SKM-1 treated with dmso at 0.1 percent for 144 hours (cell line): ENCODE results near the gene KNSTRN.

Source experiments
- DNase-seq: peaks from one replicate; lab custom pipeline; 2025; ENCODE audit not compliant: unreplicated experiment; lab: John Stamatoyannopoulos, UW

Gene KNSTRN

DNA sequence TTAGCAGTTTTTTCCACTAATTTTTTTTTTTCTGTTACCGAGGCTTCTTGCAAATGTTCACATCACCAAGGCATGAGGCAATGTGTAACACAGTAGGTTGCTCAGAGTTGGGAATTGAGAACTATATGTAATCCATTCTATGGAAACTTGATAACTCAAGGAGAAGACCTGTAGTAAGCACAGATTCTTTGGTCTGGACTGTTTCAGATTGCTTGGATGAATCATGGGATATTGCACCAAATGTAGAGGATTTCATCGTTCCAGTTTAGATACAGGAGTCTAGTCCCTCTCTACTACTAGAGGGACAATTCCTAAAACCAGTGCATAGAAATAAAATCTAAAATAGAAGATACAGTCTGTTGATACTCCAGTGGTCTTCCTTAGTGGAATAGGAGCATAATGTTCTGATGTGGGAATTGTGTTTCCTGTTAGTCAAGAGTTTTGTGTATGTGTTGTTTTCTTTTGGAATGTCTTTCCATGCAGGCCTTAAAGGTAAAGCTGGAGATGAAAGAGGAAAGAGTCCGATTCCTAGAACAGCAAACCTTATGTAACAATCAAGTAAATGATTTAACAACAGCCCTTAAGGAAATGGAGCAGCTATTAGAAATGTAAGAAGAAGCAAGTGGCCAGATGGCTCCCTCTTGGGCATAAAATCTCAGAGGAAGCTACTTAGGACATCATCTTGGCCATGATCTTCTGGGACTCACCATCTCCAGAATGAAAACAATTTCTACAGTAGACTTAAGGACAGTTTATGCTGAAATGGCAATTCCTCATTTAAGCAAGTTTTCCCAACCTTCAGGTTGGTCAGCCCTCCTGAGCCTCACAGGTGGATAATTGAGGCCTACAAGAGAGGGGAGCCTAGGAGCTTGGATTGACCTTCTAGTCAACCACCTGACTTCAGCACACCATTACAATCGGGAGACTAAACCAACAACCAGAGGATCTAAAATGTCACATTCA is 10.7 kb downstream of the KNSTRN start:
- DNase-seq = no peak

DNA sequence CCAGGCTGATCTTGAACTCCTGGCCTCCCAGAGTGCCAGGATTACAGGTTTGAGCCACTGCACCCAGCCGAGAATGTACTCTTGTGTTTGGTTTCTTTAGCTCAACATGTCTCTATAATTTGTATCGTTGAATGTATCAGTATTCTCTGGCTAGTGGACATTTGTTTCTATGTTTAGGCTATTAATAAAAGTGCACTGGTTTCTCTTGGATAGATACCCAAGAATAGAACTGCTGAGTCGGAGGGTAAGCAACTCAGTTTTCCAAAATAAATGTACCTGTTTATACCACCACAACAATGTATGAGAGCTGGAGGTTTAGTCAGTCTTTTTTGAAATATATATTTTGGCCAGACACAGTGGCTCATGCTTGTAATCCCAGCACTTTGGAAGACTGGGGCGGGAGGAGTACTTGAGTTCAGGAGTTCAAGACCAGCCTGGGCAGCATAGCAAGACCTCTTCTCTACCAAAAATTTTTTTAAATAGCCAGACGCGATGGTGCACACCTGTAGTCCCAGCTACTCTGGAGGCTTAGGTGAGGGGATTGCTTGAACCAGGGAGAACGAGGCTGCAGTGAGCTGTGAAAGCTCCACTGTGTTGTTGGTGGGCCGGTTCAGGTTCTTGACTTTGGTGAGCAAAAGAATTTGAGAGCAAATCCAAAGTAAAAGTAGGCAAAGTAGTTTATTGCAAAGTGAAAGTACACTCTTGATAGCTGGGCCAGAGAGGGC is 15.3 kb downstream of the KNSTRN start:
- no peak for DNase-seq

DNA sequence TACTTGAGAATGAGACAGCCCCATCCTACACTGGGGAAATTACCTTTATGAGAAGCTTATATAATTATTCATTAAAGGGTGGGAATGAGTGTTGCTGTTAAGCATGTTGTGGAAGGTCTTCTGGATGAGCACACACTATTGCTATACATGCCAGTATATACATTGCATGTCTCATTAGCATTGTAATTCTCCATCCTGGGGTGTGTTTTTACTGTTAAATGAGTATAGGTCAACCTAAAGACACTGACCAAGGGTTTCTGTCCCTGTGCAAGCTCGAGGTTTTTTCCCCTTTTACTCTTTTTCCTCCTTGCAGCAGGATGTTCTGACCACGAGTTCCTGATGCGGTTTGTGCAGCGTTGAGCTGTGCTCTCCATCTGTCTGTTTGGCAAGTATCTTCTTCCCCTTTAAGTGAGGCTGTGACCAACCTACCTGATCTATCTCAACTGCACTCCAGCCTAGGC is 15.9 kb downstream of the KNSTRN start:
- DNase-seq = peak; percentile 94

DNA sequence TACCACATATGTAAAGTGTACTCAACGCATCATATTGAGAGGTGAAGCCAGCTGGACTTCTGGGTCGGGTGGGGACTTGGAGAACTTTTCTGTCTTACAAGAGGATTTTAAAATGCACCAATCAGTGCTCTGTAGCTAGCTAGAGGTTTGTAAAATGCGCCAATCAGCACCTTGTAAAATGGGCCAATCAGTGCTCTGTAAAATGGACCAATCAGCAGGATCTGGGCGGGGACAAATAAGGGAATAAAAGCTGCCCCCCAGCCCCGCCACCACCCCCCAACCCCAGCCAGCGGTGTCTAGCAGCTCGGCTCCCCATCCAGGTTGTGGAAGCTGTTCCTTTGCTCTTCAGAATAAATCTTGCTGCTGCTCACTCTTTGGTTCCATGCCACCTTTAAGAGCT is 16.8 kb downstream of the KNSTRN start:
- DNase-seq = no peak

DNA sequence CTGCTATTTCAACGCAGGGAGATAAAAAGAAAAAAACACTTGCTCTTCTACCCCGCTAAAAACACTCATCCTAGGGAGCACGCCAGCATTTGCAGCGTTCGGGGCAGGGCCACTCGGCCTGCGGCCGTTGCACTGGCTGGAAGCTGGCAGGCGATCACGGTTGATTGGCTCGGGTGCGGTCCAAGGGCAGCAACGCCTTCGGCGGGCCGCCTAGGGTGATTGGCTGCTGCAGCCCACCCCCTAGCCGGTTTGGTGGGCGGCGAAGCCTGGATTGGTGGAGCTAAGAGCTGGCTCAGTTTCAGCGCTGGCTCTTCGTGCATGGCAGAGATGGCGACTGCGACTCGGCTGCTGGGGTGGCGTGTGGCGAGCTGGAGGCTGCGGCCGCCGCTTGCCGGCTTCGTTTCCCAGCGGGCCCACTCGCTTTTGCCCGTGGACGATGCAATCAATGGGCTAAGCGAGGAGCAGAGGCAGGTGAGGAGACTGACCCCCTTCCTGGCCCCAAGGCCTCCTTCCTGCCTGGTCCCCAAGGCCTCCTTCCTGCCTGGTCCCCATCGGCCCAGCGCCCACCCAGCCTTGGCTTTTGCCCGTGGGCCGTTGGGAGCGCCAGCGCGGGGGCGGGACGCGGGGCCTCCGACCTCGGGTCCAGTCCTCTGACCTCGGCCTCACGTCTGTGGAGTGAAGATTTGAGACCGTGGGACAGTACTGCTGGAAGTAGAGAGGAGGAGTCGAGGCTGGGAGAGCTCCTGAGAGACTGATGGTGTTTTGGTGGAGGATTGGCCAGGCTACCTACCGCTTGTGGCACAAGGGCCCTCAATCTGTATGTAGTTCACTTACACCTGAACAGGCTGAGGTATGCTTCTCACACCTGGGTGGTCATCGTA is 23.2 kb downstream of the KNSTRN start, which contains the start of gene IVD:
Gene IVD (plus strand): TSS at position 295 of the 881 bp plus-strand sequence. CDS start 33 bp downstream, at position 328.
- peak; percentile 73 for DNase-seq

DNA sequence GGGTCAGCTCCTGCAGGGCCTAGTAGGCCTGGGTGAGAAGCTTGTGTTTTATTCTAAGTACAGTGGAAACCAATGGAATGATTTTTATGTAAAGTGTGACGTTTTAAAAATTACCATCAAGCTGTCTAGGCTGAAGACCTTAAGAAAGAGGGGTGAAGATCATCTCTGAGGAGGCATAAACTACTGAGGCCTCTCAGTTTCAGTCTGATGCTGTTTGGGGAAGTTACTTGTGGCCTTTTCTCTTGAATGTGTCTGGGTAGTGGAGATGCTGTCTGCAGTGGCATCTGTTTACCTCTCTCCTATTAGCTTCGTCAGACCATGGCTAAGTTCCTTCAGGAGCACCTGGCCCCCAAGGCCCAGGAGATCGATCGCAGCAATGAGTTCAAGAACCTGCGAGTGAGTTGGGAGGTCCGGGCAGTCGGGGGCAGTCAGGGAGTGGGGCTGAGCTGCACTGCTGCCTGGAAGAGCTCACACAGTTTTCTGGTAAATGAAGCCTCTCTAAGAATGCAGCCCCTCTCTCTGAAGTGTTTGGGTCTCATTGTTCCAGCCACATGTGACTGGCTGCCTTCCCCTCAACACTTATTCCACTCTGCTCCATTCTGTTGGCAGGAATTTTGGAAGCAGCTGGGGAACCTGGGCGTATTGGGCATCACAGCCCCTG is 24.9 kb downstream of the KNSTRN start:
- DNase-seq = no peak

DNA sequence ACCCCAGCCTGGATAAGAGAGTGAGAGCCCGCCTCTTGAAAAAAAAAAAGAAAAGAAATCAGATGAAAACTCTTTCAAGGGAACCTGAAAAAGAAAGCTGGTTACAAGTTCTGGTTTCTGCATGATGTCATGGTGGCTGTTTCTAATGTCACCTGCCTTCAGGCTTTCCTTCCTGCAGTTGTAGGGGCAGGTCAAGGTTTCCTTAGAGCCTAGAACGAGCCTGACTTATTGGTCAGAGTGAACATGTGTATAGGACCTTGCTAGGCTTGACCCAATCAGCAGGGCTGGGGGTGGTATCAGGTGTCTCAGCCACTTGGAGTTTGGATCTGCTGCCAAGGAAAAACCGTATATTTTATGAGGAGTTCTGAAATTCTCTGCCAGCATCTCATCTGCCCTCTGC is 26.8 kb downstream of the KNSTRN start:
- DNase-seq = no peak

DNA sequence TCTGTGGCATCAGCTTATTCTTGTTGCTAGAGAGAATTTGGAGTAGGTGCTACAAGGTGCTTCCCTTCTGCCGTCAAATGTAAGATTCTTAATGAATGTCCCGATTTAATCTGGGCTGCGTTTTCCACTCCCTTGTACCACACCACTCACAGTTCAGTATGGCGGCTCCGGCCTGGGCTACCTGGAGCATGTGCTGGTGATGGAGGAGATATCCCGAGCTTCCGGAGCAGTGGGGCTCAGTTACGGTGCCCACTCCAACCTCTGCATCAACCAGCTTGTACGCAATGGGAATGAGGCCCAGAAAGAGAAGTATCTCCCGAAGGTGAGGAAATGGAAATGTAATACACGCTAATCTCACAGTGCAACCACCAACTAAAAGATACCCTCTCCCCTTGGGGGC is 28.0 kb downstream of the KNSTRN start:
- no peak for DNase-seq

DNA sequence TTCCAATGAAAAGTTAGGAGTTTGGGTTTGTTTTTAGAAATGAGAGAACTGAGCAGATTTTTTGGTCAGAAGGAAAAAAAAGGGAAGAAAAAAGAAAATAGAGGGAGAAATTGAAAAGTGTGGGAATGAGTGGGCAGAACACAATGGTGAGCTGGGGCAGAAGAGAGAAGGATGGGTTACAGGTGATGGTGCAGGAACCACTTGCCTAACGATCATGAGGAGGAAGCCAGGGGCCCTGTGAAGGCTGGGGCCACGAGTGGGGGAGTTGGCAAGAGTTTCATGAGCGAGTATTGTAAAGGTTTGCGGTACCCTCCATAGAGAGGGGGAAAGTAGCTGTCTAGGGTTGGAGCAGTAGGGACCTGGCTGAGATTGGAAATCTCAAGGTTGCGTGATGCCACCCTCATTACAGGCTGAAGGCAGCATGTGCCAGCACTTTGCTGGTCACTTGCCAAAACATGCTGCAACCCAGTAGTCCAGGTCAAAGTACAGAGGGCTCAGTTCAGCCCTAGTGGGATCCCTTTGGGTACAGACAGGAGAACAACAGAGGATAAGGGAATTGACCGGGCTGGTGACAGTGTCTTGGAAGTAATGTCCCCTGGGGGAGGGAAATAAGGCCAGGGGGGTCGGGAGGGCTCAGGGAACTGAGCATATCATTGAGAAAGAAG is 29.7 kb downstream of the KNSTRN start:
- DNase-seq = no peak

DNA sequence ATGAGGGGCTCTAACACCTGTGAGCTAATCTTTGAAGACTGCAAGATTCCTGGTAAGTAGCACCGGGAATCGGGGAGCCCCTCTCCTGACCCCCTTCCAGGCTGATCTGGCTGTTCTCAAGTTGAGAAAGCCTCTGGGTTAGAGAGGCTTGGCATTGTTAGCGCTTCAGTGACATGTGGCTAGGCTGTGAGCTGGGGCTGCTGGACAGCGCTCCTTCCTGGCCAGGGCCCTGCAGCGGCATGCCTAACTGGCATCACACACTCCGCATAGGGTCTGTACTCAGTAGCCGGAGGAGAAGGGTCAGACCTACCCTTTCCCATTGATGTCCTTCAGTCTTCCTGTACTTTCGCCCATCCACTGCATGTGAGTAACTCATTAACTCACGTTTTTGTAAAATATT is 30.5 kb downstream of the KNSTRN start:
- no peak for DNase-seq

DNA sequence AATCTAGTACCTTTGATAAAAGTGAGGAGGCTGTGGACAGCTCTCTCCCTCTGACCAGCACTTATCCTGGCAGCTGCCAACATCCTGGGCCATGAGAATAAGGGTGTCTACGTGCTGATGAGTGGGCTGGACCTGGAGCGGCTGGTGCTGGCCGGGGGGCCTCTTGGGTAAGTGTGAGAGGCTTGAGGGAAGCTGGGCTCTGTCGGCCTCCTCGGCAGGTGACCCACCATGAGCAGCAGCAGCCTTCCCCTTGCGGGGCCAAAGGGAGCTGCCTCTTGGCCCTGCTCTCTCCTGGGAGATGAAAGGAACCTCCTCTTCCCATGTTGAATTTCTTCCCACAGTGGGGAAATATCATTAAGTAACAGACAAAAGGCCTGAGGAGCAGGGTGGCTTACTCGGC is 32.3 kb downstream of the KNSTRN start:
- DNase-seq = no peak

DNA sequence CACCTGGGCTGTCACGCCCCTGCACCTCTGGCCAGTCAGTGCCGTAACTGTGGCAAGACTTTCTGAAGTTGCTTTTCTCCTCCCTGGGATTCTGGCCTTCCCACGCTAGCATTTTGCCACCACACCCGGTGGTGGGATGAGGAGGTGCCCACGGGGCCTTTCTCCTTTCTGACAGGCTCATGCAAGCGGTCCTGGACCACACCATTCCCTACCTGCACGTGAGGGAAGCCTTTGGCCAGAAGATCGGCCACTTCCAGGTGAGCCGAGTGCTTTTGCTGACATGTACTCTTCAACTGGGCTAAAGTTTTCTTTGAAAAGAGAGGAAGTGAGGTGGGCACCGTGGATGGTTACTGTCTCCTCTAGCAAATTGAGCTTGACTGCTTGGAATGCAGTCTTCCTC is 32.7 kb downstream of the KNSTRN start:
- no peak for DNase-seq

DNA sequence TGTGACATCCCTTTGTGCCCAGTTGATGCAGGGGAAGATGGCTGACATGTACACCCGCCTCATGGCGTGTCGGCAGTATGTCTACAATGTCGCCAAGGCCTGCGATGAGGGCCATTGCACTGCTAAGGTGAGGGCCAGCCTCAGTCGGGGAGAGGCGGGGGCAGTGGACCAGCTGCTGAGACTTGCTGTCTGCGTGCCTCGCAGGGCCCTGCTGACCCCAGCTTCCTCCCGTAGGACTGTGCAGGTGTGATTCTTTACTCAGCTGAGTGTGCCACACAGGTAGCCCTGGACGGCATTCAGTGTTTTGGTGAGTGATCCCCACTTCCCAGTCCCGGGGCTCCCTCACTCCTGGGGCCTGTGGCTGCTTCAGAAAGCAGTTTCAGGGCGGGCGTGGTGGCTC is 33.5 kb downstream of the KNSTRN start:
- no peak for DNase-seq

DNA sequence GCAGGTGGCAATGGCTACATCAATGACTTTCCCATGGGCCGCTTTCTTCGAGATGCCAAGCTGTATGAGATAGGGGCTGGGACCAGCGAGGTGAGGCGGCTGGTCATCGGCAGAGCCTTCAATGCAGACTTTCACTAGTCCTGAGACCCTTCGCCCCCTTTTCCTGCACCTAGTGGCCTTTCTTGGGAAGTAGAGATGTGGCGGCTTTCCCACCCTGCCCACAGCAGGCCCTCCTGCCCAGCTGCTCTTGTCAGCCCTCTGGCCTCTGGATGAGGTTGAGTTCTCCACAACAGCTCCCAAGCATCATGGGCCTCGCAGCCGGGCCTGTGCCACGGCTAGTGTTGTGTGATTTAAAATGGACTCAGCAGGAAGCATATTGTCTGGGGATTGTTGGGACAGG is 35.6 kb downstream of the KNSTRN start:
- no peak for DNase-seq

DNA sequence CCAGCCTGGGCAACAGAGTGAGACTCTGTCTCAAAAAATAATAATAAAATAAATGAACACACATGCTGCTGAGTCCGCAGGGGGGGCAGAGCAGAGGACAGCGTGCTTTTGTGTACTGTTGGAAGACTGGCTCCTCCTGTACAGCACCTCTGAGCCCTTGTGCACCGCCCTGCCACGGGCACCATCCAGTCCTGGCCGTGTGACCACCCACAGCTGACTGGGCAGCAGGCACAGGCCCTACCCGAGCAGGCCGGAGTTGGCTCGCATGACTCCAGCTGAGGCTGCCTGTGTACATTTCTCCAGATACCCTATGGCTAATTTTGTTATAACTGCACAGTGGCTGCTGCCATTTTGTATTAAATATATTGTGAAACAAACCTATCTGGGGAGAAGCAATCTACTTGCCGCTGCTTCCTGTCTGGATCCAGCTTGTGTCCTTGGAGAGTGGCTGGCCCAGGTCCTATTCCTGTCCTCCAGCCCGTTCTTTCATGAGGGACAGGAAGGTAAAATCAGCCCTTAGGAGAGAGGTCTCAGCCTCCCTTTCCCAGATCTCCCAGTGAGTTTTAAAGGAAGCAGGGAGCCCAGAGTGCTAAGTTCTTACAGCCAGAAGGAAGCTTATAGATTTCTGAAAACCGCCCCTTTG is 37.7 kb downstream of the KNSTRN start:
- no peak for DNase-seq

DNA sequence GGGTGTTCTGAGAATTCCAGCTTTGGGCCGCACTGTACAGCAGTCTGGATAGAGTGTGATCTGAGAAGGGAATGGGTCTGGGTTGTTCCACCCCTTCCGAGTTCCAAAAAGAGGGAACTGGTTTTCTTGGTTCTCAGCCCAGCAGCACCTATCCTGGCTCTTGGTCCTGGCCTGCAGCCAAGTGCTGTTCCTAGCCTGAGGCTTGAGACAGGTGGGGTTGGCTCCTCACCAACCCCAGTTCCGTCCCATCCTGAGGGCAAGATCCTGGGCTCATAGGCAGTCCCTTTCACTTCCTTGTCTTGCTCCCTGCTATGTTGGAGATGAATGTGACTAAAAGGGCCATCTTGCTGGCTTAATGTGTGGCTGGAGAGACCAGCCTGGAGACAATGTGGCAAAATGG is 38.3 kb downstream of the KNSTRN start:
- DNase-seq = no peak

DNA sequence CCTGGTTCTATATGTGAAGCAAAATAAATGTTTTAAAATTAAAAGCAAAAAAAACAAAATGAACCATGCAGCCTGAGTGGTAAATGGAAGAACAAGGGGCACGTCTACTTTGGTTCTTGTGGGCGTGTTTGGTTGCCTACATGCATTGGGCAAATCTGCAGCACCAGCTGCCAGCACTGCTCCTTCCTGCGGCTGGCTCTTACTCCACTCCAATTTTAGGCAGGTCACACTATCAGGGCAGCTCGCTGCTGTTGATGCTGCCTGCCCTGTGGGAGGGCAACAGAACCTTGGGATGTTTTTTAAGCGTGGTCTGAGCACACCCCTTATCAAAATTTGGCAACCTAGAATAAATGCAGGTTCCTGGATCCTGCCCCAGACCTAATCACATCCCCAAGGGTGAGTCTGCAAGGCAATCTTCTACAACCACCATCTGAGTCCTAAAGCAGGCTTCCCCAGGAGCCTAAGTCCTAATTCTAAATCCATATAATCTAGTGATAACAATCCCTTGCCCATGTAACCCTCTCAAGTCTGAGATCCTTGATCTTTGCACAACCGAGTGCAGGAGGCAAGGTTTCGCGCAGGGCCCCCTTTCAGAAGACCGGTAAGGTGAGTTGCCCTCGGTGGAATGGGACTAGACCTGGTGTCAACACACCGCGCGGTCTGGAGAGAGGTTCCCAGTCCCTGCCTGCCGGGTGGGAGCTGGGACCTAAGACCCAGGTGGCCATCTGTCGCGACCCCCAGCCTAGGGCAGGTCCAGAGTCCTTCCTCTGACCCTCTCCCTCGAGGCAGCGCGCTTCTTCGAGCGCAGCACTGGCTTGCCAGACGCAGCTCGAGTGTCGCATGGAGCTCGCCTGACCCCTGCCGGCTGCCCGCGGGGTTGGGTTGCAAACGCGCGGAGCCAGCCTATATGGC is 39.0 kb downstream of the KNSTRN start:
- DNase-seq = peak; percentile 30

DNA sequence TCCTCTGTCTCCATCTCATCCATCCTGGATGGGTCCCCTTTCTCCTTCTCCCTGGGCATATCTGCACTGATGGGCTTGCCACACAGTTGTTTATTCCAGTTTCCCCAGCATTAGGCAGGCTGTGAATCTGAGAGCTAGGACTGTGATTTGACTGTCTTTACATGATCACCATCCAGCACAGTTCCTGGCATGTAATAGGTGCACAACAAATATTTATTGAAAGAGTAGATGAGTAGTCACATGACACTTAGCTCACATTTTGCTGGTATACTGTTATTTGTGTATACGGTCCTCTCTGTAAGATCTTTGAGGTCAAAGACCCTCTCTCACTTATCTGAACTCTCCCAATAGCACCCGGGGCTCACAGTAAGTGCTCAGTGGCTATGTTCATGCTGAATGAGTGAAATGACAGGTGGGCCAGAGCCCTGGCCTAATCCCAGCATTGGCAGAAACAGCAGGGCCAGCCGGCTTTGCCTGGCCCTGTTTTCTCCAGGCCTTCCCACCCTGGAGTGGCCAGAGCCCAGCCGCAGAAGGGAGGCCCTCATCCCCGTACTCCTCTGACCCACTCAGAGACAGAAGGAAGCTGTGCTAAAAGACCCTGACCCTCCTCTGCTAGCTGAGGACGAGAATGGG is 42.1 kb downstream of the KNSTRN start:
- DNase-seq = no peak
